HG02798 (cell line): ENCODE data around the gene DLGAP4.
"Not testable (repeated sequence)": the region's sequence is repeated elsewhere in the genome, so short reads cannot be mapped to it uniquely, and the experiment has no call there.

Source experiments
- ATAC-seq: cut with Tn5 transposase; IDR thresholded peaks from one replicate; pipeline ENCODE4 v1.9.1; 2021; ENCODE audit warnings: mild to moderate bottlenecking; ENCODE audit not compliant: unreplicated experiment, poor library complexity

Gene DLGAP4

GRCh38 chr20:36521526-36521925 lies 215.4 kb downstream of the DLGAP4 start:
- no peak for ATAC-seq

DNA sequence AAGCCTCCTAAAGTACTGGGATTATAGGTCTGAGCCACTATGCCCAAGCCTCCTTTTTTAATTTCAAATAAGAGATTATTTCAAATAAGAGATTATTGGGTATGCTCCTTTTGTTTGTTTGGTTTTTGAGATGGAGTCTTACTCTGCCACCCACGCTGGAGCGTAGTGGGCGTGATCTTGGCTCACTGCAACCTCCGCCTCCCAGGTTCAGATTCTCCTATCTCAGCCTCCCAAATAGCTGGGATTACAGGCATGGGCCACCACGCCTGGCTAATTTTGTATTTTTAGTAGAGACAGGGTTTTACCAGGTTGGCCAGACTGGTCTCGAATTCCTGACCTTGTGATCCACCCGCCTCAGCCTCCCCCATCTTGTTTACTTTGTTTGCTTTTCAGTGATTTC lies 216.3 kb downstream of the DLGAP4 start:
- not testable (repeated sequence) for ATAC-seq

- ATAC-seq: no peak
Observed at GRCh38 chr20:36523341-36523740, 217.2 kb downstream of the DLGAP4 start.

DNA sequence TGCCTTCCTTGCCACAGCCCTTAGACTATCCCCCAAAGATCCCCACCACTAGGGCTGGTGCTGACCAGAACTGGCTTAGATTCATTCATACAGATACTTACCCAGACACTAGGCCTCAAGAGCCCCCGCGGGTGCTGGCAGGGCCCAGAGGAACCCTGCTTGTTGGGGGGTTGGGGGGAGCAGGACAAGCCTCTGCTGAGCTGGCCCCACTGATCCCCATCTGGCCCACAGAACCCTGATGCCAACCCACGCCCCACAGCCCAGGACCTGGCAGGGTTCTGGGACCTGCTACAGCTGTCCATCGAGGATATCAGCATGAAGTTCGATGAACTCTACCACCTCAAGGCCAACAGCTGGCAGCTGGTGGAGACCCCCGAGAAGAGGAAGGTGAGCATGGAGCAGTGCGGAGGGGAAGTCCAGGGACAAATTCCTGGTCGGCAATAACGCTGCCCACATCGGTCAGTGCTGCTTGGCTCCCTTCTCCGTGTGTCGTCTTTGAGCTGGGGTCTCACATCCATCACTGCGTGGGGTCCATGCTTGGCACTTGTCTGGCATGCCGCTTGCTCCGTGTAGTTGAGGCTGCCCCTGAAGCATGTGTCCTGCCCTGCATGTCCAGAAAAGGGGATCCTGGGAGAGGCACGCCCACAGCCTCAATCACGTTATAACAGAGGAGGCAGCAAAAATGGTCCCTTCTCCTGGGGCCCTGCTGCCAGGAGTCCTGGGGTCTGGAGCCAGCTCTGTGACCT lies 219.7 kb downstream of the DLGAP4 start:
- no peak for ATAC-seq

GRCh38 chr20:36526521-36527011 lies 220.4 kb downstream of the DLGAP4 start:
- ATAC-seq: no peak

GRCh38 chr20:36527331-36528125 lies 221.4 kb downstream of the DLGAP4 start:
- ATAC-seq: no peak

- ATAC-seq: no peak
Observed at GRCh38 chr20:36528176-36528874, 222.2 kb downstream of the DLGAP4 start.

DNA sequence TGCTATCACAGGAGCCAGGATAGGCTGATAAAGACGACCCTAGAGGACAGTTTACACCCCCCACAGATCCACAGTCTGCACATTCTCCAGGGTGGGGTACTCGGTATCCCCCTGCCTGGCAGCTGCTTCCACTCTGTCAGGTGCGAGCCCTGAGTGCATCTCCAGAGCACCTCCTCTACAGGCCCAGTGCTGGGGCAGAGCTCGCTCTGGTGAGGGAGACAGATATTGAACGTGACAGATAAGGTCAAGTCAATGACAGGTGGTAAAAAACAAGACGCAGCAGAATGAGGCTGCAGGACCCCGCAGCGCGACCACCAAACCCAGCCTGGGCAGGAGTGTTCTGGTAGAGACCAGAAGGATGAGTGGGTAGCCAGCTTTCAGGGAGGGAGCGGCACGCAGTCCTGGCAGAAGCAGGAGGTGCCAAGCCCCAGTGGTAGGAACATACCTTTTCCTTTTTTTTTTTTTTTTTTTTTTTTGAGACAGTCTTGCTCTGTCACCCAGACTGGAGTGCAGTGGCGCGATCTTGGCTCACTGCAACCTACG lies 222.8 kb downstream of the DLGAP4 start:
- ATAC-seq: no peak

DNA sequence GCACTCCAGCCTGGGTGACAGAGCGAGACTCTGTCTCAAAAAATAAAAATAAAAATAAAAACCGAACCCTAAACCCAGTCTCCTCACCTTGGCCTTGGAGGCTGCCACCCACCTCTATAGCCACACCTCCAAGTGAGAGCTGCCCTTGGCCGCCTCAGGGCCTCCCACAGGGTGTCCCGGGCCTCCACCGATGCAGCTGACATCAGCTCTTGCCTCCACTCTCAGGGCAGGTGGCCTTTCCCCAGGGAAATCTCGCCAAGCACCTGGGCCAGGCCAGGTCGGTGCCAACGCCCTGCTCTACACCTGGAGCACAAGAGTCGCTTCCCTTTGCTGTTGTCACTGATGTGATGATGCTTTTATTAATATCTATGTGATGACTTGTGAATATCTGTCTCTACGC lies 226.2 kb downstream of the DLGAP4 start:
- ATAC-seq: no peak

GRCh38 chr20:36532822-36533221 lies 226.7 kb downstream of the DLGAP4 start:
- no peak for ATAC-seq

- no peak for ATAC-seq
Observed at GRCh38 chr20:36538026-36538722, 232.0 kb downstream of the DLGAP4 start.

DNA sequence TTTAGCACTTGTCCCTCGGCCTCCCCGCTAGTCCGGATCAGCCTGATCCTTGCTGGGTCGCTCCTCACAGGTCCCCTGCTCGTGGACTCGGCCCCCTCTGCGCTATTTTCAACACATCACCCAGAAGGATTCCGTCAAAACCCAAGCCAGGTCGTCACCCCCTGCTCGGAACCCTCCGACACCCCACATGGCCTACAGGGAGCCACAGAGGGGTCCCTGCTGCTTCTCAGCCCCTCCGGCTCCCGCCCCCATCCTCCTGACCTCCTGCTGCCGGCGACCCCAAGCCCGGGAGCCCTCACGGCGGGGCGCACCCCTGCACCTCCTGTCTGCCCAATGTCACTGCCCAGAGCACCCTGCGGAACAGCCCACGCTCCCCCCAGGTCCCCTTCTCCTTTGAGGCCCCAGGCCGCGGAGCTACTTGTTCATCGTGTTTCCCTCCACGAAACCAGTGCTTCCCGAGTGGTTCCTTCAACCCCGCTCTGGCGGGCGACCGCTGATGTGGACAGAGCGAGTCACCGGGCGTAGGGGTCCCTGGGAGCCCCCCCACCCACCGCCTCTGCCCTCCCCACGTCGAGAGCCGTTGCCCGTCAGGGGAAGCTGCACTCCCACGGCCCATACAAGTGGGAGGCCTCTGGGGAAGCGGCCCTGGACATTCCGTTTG lies 234.5 kb downstream of the DLGAP4 start:
- no peak for ATAC-seq

- ATAC-seq: no peak
Observed at GRCh38 chr20:36541227-36541767, 235.2 kb downstream of the DLGAP4 start, which contains the start of gene MYL9. Gene MYL9 (plus strand): TSS chr20:36541519. CDS start chr20:36544885, 3,366 bp downstream.

DNA sequence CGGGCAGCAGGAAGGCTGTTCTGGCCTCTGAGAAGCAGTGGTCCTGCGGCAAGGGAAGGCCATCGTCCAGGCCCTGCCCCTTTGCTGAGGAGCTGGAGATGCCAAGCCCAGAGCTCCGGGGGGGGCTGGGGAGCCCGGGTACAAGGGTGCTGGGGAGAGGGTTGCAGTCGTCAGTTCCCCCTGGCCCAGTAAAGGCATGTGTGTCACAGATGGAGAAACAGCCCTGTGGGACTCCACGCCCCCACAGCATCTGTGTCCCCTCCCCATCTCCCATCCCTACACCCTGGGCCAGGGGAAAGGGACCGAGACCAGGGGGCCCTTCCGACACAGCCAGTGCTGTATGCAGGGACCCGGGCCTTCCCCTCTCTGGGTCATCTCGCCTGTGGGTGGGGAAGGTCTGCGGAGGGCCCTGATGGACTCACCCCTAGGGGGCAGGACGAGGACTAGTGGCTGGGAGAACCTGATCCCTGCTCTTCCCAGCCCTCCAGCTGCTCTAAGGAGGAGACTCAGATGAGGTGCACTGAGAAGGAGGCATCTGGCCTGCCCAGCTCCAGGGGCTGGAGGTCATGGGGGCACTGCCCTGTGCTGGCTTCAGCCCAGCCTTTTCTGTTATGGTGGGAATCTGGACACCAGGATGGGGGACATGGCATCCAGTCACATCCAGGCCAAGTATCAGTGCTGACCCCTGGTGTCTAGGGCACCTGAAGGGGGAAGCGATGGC lies 235.8 kb downstream of the DLGAP4 start:
- ATAC-seq: no peak

DNA sequence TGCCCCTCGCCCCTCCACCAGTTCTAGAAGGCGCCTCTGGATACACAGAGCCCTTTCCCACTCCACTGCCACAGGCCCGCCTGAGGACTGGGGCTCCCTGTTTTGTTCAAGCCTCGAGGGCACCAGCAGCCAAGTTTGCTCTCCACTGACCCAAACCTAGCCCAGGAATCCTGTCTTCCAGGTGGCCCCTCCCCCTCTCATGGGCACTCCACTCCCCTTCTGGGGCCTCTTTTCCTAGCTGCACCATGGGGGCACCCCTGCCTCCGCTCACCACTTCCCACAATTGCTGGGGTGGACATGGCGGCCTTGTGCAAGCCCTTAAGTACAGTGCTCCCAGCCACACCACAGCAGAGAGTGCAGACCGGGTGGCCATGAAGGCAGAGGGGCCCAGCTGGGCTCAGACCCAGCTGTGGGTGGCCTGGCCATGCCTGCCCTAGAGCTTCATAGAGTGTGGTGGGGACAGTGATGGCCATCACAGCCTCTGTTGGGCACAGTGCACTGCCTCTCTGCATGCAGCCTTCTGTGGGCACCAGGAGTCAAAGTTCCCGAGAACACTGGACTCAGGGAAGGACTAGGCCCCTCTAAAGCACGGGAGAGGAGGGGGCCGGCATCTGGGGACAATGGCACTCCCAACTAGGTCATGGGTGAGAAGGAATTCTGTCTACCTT lies 236.5 kb downstream of the DLGAP4 start:
- no peak for ATAC-seq

GRCh38 chr20:36543184-36544133 lies 237.3 kb downstream of the DLGAP4 start:
- no peak for ATAC-seq
